RWPE2 (cell line): Measurements from ENCODE around the gene CDH4.

Source experiments
- ATAC-seq: fragments of 200-7000 bp; cut with Tn5 transposase; 3 replicates; pipeline ENCODE4 v1.9.1; 2021; ENCODE audit warnings: low read depth
- DNase-seq: peaks from one replicate; pipeline ENCODE4 v3.0.0-alpha.2; 2020; ENCODE audit warnings: low spot score
- H3K27ac ChIP-seq: fragments of 450-650 bp; 2 replicates; pipeline ENCODE4 v1.5.1; 2017; ENCODE audit warnings: mild to moderate bottlenecking; ENCODE audit not compliant: poor library complexity, severe bottlenecking
- H3K27me3 ChIP-seq: fragments of 250-450 bp; sonication (Bioruptor Pico); 2 replicates; pipeline ENCODE4 v1.5.1; 2021; ENCODE audit warnings: mild to moderate bottlenecking, moderate library complexity; ENCODE audit not compliant: insufficient read depth, poor library complexity, severe bottlenecking
- H3K36me3 ChIP-seq: fragments of 250-450 bp; sonication (Bioruptor Pico); 2 replicates; pipeline ENCODE4 v1.5.1; 2020; ENCODE audit warnings: low read depth, mild to moderate bottlenecking, moderate library complexity
- H3K4me1 ChIP-seq: fragments of 250-450 bp; sonication (Bioruptor Pico); 2 replicates; pipeline ENCODE4 v1.5.1; 2021; ENCODE audit warnings: mild to moderate bottlenecking, moderate library complexity; ENCODE audit not compliant: insufficient read depth, poor library complexity, severe bottlenecking
- H3K4me3 ChIP-seq: fragments of 250-450 bp; sonication (Bioruptor Pico); 2 replicates; pipeline ENCODE4 v1.5.1; 2021; ENCODE audit warnings: mild to moderate bottlenecking, moderate library complexity; ENCODE audit not compliant: severe bottlenecking
- H3K9me3 ChIP-seq: fragments of 250-450 bp; sonication (Bioruptor Pico); 2 replicates; pipeline ENCODE4 v1.5.1; 2021; ENCODE audit warnings: mild to moderate bottlenecking, moderate library complexity; ENCODE audit not compliant: severe bottlenecking
- TF ChIP-seq, protein P1 (sequence below): fragments of 450-650 bp; IDR thresholded peaks from one replicate; pipeline ENCODE4 v1.5.1; 2017; ENCODE audit warnings: mild to moderate bottlenecking, moderate library complexity; ENCODE audit not compliant: poor library complexity, severe bottlenecking

Gene CDH4

GRCh38 chr20:61935926-61936700 is 684.1 kb downstream of the CDH4 start:
- peaks cover 6% of the 10 kb centered on the region for H3K36me3 ChIP-seq
- H3K4me3 ChIP-seq: no peak overlapping the region
- H3K9me3 ChIP-seq: no peaks in the 10 kb centered on the region
- TF ChIP-seq, protein P1, sequence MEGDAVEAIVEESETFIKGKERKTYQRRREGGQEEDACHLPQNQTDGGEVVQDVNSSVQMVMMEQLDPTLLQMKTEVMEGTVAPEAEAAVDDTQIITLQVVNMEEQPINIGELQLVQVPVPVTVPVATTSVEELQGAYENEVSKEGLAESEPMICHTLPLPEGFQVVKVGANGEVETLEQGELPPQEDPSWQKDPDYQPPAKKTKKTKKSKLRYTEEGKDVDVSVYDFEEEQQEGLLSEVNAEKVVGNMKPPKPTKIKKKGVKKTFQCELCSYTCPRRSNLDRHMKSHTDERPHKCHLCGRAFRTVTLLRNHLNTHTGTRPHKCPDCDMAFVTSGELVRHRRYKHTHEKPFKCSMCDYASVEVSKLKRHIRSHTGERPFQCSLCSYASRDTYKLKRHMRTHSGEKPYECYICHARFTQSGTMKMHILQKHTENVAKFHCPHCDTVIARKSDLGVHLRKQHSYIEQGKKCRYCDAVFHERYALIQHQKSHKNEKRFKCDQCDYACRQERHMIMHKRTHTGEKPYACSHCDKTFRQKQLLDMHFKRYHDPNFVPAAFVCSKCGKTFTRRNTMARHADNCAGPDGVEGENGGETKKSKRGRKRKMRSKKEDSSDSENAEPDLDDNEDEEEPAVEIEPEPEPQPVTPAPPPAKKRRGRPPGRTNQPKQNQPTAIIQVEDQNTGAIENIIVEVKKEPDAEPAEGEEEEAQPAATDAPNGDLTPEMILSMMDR: no peak
- H3K27me3 ChIP-seq: no peaks in the 10 kb centered on the region
- ATAC-seq: no peak
- no peaks in the 10 kb centered on the region for H3K4me1 ChIP-seq
- peak; percentile 68 for DNase-seq
- H3K27ac ChIP-seq: no peak overlapping the region

DNA sequence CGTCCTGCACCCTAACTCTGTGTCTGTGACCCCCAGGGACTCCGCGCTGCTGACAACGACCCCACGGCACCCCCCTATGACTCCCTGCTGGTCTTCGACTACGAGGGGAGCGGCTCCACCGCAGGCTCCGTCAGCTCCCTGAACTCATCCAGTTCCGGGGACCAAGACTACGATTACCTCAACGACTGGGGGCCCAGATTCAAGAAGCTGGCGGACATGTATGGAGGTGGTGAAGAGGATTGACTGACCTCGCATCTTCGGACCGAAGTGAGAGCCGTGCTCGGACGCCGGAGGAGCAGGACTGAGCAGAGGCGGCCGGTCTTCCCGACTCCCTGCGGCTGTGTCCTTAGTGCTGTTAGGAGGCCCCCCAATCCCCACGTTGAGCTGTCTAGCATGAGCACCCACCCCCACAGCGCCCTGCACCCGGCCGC is 684.7 kb downstream of the CDH4 start:
- H3K36me3 ChIP-seq: peaks cover 6% of the 10 kb centered on the region
- no peaks in the 10 kb centered on the region for H3K9me3 ChIP-seq
- H3K27ac ChIP-seq: no peak overlapping the region
- ATAC-seq: no peak
- H3K4me3 ChIP-seq: no peak overlapping the region
- TF ChIP-seq, protein P1: no peak
- H3K27me3 ChIP-seq: no peaks in the 10 kb centered on the region
- no peaks in the 10 kb centered on the region for H3K4me1 ChIP-seq
- DNase-seq: peak; percentile 81

DNA sequence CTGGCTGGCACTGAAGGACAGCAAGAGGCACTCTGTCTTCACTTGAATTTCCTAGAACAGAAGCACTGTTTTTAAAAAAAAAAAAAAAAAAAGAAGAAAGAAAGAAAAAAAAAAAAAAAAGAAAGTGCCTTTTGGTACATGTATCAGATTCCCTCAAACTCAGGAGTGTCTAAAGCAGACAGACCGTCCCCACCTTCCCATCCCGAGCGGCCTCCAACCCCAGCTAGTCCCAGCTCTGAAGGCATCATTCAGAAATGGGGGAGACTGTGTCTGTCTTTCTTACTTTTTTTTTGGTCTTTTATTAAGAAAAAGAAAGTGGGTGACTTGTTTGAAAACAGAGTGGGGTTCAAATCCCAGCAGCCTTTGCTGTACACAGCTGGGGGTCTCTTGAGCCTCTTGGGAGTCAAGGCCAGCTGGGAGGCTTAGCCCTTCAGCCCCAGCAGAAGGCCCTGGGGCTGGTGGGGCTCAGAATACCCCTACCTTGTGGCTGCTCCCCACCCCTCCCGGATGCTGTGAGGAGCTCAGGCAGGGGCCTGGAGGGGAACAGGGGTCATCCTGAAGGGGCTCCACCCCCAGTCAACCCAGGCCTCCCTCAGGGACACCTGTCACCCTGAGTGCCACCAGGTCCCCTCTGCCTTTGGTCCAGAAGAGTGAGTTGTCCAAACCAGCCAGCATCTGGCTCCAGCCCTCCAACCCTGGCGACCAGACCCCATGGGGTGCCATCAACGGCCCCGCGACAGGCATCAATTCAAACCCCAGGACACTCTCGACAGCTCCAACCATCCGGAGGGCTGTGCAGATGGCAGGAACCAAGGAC is 685.3 kb downstream of the CDH4 start:
- H3K9me3 ChIP-seq: no peaks in the 10 kb centered on the region
- no peak overlapping the region for H3K4me3 ChIP-seq
- TF ChIP-seq, protein P1: no peak
- DNase-seq (peak; percentile 81), ATAC-seq (no peak)
- no peaks in the 10 kb centered on the region for H3K4me1 ChIP-seq
- peaks cover 6% of the 10 kb centered on the region for H3K36me3 ChIP-seq
- H3K27ac ChIP-seq: no peak overlapping the region
- no peaks in the 10 kb centered on the region for H3K27me3 ChIP-seq

- no peaks in the 10 kb centered on the region for H3K9me3 ChIP-seq
- no peaks in the 10 kb centered on the region; the same call in 1 of the 2 replicates for H3K36me3 ChIP-seq
- ATAC-seq (peak; percentile 2; the same call in 1 of the 3 replicates), DNase-seq (peak; percentile 84)
- no peaks in the 10 kb centered on the region for H3K27me3 ChIP-seq
- no peak overlapping the region for H3K4me3 ChIP-seq
- no peak overlapping the region for H3K27ac ChIP-seq
- TF ChIP-seq, protein P1: no peak
- no peaks in the 10 kb centered on the region for H3K4me1 ChIP-seq
Observed at GRCh38 chr20:61937963-61938838, 686.1 kb downstream of the CDH4 start.
